ENCODE results near the gene AGGF1.
"Not testable (repeated sequence)": the region's sequence is repeated elsewhere in the genome, so short reads cannot be mapped to it uniquely, and the experiment has no call there.

Gene AGGF1

DNA sequence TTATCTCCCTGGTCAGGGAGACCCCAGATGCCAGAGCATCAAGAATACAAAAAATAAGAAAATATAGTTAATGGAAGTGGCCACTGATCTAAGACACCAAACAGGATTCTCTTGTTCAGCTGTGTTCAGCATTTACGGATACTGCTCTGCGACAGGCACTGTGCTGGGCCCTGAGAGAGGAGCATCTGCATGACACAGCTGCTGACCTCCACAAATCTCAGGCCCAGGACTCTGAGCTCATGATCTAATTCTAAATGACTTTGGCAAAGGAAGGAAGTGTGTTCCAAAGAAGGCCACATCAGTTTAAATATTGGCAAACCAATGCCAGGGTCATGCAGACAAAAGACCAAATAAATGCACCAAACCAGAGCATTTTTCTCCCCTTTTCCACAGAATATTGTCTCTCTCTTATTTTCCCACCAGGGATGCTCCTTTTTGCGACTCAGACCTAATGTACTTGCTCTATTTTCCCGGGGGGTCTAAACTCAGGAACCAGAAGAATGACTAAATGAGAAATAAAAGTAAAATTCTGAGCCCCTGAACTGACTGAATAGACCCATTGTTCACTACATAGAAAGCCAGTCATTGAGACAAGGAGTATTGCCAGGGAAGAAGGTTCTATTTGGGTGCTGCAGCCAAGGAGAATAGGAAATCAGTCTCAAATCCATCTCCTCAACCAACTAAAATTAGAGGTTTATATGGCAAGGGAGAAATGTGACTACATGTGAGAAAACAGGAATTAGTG lies 1.4 kb upstream of the AGGF1 start:
- DNase-seq = no peak

- no peak for DNase-seq
Observed at GRCh38 chr5:77029376-77029885, 773 bp upstream of the AGGF1 start.

- DNase-seq = no peak
Observed at GRCh38 chr5:77031891-77032290, 1.7 kb downstream of the AGGF1 start.

GRCh38 chr5:77032635-77033034 lies 2.4 kb downstream of the AGGF1 start:
- DNase-seq = no peak

- DNase-seq = no peak
Observed at GRCh38 chr5:77033338-77033737, 3.1 kb downstream of the AGGF1 start.

- DNase-seq = no peak
Observed at GRCh38 chr5:77035950-77036349, 5.7 kb downstream of the AGGF1 start.

- no peak for DNase-seq
Observed at GRCh38 chr5:77046416-77047073, 16.3 kb downstream of the AGGF1 start.

- DNase-seq = no peak
Observed at GRCh38 chr5:77064040-77064439, 33.8 kb downstream of the AGGF1 start.

- DNase-seq = no peak
Observed at GRCh38 chr5:77065256-77065655, 35.1 kb downstream of the AGGF1 start.

GRCh38 chr5:77066184-77066583 lies 36.0 kb downstream of the AGGF1 start:
- DNase-seq = no peak

GRCh38 chr5:77066823-77067442 lies 36.7 kb downstream of the AGGF1 start:
- DNase-seq = no peak

GRCh38 chr5:77073667-77074066 lies 43.5 kb downstream of the AGGF1 start:
- no peak for DNase-seq

DNA sequence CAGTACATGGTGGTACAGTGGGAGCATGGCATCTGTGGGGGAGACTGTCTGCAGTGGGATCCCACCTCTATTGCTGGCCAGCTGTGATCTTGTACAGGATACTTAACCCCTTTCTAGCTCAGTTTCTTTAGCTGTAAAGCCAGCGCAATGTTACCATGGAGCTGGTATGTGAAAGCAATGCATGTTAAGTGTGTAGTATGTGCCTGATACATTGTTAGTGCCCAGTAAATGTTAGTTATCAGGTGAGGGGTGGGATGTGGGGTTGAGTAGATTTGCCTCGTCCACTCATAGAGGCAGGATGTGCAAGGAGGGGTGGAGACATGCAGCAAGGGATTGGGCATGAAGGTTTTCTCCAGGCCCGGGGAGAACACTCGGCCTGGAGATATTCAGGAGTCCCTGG lies 44.5 kb downstream of the AGGF1 start:
- DNase-seq = no peak

DNA sequence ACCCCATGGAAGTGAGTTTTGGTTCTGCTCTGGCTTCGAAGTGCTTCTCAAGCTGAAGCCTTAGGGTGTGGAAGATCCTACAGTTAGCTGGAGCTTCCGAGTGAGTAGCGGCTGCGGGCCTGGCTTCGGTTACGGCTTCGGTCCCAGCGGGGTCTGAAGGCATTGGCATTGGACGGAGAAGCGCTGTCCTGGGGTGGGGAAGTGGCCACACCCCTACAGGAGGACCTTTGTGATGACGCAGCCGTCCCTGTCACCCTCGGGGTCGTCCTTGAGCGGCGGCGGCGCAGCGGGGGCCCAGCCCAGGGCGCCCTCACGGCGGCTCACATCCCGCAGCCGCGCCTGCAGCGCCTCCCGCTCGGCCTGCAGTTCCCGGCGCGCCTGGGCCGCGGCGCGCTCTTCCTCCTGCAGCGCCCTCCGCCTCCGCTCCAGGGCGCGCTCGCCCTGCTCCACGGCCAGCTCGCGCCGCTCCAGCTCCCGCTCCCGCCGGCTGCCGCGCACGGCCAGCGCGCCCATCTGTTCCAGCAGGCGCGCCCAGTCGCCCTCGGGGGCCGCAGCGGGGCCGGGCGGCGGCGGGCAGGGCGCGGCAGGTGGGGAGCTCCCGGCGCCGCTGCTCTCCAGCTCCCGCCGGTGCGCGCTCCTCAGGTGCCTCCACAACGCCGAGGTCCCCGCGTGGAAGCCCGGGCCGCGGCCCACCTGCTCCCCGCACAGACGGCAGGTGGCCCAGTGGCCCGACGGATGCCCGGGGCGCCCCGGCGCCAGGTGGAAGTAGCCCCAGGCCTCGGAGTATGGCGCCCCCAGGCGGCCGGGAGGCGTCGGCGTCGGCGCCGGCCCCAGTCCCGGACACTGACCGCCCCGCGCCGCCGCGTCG lies 47.0 kb downstream of the AGGF1 start:
- peak; percentile 66 for DNase-seq

GRCh38 chr5:77077829-77078176 lies 47.6 kb downstream of the AGGF1 start:
- DNase-seq = no peak

DNA sequence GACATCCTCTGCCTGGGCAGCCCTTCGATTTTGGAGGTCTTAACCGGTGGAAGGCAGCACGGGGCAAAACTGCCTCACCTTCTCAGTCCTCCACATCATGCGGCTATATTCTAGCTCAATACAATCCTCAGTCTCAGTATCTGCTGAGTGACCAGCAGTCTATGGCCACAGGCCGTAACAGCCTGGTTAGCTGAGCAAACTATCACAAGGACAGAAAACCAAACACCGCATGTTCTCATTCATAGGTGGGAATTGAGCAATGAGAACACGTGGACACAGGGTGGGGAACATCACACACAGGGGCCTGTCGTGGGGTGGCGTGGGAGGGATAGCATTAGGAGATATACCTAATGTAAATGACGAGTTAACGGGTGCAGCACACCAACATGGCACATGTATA lies 50.3 kb downstream of the AGGF1 start:
- not testable (repeated sequence) for DNase-seq

- no peak for DNase-seq
Observed at GRCh38 chr5:77080905-77081304, 50.7 kb downstream of the AGGF1 start.

DNA sequence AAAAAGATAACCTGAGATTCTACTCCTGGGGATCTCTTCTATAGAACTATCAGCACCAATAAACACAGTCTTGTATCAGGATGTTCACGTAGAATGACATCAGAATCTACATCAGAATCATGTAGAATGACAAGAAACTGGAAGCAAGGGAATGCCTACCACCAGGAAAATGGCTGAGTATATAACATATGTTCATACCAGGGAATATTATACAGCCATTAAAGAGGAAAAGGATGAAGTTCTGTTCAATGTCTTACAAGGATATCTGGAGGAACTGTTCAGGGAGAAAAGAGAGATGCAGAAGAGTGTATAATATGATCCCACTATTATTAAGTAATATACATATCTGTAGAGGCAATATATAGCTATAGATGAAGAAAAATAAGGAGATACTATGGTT lies 52.1 kb downstream of the AGGF1 start:
- DNase-seq = no peak

- DNase-seq = no peak
Observed at GRCh38 chr5:77083088-77083487, 52.9 kb downstream of the AGGF1 start.

- DNase-seq = no peak
Observed at GRCh38 chr5:77086368-77086688, 56.1 kb downstream of the AGGF1 start.

DNA sequence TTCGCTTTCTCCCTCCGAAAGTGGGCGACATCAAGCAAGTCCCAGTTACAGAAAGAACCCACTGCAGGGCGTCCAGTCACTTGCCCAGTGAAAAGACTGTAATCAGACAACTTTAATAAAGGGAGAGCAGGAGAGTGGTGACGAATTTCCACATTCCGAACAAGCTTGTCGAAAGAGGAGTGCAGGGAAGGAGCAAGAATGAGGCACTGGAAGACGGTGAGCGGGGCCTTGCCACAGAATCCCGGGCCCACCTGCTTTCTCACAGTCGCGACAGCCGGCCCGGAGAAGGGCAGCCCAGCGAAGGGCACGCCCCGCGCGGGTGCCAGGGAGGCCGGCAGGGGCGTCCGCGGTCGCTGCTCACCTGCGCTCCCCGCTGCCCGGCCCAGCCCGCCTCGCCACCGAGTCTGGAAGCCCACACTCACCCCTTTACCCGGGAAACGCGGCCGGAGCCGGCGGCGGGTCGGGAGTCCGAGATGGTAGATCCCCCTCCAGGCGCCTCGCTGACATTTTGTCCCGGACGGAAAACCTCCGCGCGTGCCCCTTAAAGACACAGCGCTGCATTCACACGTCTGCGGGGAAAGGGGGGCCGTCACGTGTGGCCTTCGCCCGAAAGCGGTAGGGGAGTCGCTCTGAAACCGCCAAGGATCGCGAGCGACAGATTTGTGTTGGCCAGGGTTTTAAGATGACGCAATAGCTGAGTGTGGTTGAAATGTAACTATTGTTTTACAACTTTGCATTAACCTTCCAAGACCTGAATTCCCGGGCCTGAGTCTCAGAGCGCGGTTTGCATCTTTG lies 56.7 kb downstream of the AGGF1 start, which contains the start of gene ZBED3:
Gene ZBED3, minus strand, starts transcription at position 597 of the 795 bp plus-strand sequence. CDS start 9,407 bp downstream, outside the sequence.
- DNase-seq = peak; percentile 64

Data from activated T-cell treated with anti-CD3 and anti-CD28 coated beads, Interleukin-2, amount 50 U/mL, for 1 hour (primary cell).